Measurements from ENCODE around the gene DIO3. TPM values are rescaled to one million over a fixed set of nuclear protein-coding genes. Genes with fewer than 3 reads are reported as not detected.

The DIO3 gene
- total RNA-seq, 2 donors from 2014 or later = 0.82 to 6.9 TPM

DNA sequence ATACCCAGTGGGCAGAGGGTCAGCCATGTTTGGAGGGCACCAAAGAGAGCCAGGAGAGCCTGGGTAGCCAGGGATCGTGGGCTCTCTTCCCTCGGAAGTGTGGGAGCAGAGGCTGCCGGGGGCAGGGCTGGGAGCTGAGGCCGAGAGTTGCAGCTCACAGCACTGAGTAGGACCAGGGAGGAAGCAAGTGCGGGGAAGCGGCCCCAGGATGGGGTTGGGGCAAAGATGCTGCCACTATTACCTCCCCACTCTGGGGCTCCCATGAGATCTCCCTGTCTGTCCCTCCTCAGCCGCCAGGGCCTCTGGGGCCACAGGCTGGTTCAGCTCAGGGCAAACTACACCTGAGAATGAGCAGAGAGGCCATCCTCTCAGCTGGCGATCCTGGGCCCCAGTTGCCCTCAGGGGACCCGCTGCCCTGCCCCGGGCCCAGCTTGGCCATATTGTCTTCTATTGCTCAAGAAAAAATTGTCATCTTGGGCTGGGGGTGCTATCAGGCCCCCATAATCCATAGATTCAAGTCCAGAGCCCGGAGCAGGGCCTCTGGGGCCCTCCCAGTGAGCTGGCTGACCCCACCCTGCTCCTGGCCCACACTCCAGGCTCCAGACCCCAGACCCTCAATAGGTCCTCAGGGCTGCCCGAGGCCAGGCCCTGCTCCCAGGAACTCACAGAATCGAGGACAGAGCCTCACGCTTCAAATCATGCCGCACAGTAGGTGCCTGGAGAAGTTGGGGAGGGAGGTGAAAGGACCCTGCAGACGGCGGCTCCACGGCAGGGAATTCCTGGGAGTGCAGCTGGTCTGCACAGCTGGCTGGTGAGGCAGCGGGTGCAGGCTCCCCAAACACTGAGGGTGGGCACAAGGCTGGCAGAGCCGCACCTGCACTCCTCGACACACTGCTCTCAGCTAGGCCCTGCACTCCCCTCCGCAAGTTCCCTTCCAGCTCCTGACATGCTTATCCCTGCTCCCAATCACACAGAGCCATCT, 20.5 kb upstream of the DIO3 start:
- Histone ChIP-seq H3K4me1 (replicated peaks) (no peaks in the 10 kb centered on the region), H3K9me3 (no peaks in the 10 kb centered on the region), H3K4me3 (no peak overlapping the region), H3K36me3 (no peaks in the 10 kb centered on the region), H3K27ac (no peak overlapping the region), H3K27me3 (replicated peaks; ENCODE audit: insufficient read depth) (no peaks in the 10 kb centered on the region)
- 92% methylated on average over 22 of the region's 22 CpGs for WGBS
- no peak for DNase-seq (ENCODE audit: low spot score)
- TF ChIP-seq POLR2AphosphoS5 (IDR thresholded peaks at IDR 0.05) (no peak), POLR2A (IDR thresholded peaks at IDR 0.05) (no peak)
- TF ChIP-seq, protein P1, sequence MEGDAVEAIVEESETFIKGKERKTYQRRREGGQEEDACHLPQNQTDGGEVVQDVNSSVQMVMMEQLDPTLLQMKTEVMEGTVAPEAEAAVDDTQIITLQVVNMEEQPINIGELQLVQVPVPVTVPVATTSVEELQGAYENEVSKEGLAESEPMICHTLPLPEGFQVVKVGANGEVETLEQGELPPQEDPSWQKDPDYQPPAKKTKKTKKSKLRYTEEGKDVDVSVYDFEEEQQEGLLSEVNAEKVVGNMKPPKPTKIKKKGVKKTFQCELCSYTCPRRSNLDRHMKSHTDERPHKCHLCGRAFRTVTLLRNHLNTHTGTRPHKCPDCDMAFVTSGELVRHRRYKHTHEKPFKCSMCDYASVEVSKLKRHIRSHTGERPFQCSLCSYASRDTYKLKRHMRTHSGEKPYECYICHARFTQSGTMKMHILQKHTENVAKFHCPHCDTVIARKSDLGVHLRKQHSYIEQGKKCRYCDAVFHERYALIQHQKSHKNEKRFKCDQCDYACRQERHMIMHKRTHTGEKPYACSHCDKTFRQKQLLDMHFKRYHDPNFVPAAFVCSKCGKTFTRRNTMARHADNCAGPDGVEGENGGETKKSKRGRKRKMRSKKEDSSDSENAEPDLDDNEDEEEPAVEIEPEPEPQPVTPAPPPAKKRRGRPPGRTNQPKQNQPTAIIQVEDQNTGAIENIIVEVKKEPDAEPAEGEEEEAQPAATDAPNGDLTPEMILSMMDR (IDR thresholded peaks at IDR 0.05) = no peak
- intact Hi-C loops (cut with DNase I) = no loop called here

DNA sequence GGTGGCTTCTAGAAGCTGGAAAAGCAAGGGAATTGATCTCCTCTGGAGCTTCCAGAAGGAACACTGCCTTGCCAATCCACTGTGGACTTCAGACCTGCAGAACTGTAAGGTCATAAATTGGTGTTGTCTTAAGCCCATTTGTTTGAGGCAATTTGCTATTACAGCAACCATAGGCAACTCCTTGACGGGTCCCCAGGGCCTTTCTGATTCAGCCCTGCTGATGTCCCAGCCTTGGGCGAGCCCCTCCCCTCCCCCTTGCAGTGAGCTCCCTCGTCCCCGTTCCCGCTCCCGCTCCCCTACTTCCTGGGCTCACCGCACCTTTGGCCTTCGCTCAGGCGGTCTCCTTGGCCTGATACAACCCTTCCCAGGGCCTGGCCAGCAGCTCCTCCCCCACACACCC, 18.9 kb upstream of the DIO3 start:
- Histone ChIP-seq H3K27me3 (replicated peaks; ENCODE audit: insufficient read depth) (no peaks in the 10 kb centered on the region), H3K9me3 (no peaks in the 10 kb centered on the region), H3K4me3 (no peak overlapping the region), H3K4me1 (replicated peaks) (no peaks in the 10 kb centered on the region), H3K27ac (no peak overlapping the region), H3K36me3 (no peaks in the 10 kb centered on the region)
- intact Hi-C loops (cut with DNase I) = no loop called here
- no peak for DNase-seq (ENCODE audit: low spot score)
- 83% methylated on average over 9 of the region's 9 CpGs for WGBS
- no peak for TF ChIP-seq POLR2A (IDR thresholded peaks at IDR 0.05)
- TF ChIP-seq, protein P1 (IDR thresholded peaks at IDR 0.05) = no peak
- TF ChIP-seq POLR2AphosphoS5 (IDR thresholded peaks at IDR 0.05) = no peak

DNA sequence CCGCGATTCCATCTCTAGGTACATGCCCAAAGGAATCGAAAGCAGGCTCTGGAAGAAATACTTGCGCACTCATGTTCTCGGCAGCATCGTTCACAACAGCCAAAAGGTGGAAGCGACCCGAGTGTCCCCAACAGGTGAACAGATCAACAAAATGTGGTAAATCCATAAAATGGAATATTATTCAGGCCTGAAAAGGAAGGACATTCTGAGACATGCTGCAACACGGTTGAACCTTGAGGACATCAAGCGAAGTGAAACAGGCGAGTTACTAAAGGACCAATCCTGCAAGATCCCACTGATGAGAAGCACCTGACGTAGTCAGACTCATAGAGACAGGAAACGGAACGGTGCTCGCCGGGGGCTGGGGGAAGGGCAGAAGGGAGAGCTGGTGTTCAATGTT, 17.5 kb upstream of the DIO3 start:
- TF ChIP-seq, protein P1 (IDR thresholded peaks at IDR 0.05) = no peak
- TF ChIP-seq POLR2A (IDR thresholded peaks at IDR 0.05) = no peak
- no peak for TF ChIP-seq POLR2AphosphoS5 (IDR thresholded peaks at IDR 0.05)
- Histone ChIP-seq H3K4me3 (no peak overlapping the region), H3K27ac (no peak overlapping the region), H3K9me3 (no peaks in the 10 kb centered on the region), H3K36me3 (no peaks in the 10 kb centered on the region), H3K27me3 (replicated peaks; ENCODE audit: insufficient read depth) (no peaks in the 10 kb centered on the region), H3K4me1 (replicated peaks) (no peaks in the 10 kb centered on the region)
- WGBS = 95% methylated on average over 16 of the region's 16 CpGs
- intact Hi-C loops (cut with DNase I) = no loop called here
- DNase-seq (ENCODE audit: low spot score) = no peak

DNA sequence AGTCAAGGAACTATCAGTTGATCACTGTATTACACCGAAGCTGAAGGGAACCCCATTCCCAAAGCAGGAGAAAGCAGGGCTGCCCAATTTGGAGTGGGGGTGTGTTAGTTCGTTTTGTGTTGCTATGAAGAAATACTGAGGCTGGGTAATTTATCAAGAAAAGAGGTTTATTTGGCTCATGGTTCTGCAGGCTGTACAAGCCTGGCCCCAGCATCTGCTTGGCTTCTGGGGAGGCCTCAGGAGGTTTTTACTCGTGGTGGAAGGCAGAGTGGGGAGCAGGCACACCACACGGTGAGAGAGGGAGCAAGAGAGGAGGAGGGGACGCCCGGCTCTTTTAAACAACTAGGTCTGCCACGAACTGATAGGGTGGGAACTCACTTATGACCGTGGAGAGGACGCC, 16.7 kb upstream of the DIO3 start:
- H3K4me1 ChIP-seq (replicated peaks) = no peaks in the 10 kb centered on the region
- no peak overlapping the region for H3K27ac ChIP-seq
- H3K4me3 ChIP-seq = no peak overlapping the region
- no peaks in the 10 kb centered on the region for H3K36me3 ChIP-seq
- no peak for DNase-seq (ENCODE audit: low spot score)
- TF ChIP-seq POLR2AphosphoS5 (IDR thresholded peaks at IDR 0.05) = no peak
- TF ChIP-seq, protein P1 (IDR thresholded peaks at IDR 0.05) = no peak
- no peaks in the 10 kb centered on the region for H3K27me3 ChIP-seq (replicated peaks; ENCODE audit: insufficient read depth)
- 78% methylated on average over 9 of the region's 9 CpGs for WGBS
- intact Hi-C loops (cut with DNase I) = no loop called here
- H3K9me3 ChIP-seq = no peaks in the 10 kb centered on the region

DNA sequence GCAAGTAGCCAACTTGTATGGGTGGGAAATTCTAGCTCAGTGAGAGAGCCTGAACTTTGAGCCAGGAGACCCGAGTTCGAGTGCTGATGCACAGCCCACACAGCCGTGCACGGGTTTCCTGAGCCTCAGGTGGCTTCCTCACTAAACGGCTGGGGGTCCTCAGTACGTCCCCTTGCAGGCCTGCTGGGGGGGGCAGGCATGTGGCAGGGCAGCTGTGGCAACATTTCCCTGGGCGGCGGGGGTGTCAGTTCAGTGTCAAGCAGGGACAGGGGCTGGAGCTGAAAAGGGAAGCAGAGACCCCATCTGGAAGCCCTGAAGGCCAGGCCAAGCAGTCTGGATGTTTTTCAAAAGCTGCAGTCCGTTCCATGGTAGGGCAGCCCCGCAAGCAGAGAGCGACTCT, 14.6 kb upstream of the DIO3 start:
- WGBS = 79% methylated on average over 11 of the region's 11 CpGs
- no peak for DNase-seq (ENCODE audit: low spot score)
- intact Hi-C loops (cut with DNase I) = no loop called here

More for the DNA sequence above, 14.6 kb upstream of the DIO3 start:
- Histone ChIP-seq H3K4me1 (replicated peaks) (no peaks in the 10 kb centered on the region), H3K9me3 (no peaks in the 10 kb centered on the region), H3K27me3 (replicated peaks; ENCODE audit: insufficient read depth) (no peaks in the 10 kb centered on the region), H3K4me3 (no peak overlapping the region), H3K36me3 (no peaks in the 10 kb centered on the region), H3K27ac (no peak overlapping the region)
- TF ChIP-seq, protein P1 (IDR thresholded peaks at IDR 0.05) = no peak
- no peak for TF ChIP-seq POLR2A (IDR thresholded peaks at IDR 0.05)
- no peak for TF ChIP-seq POLR2AphosphoS5 (IDR thresholded peaks at IDR 0.05)
